GM12892 (cell line): ENCODE measurements around the gene PTPRZ1.

Experiments
- POLR2A ChIP-seq: IDR thresholded peaks from 2 replicates; pipeline ENCODE4 v1.6.1; 2011; ENCODE audit warnings: low read depth, low read length, control low read depth
- POLR2AphosphoS5 ChIP-seq: IDR thresholded peaks from 2 replicates; pipeline ENCODE4 v1.6.1; 2011; ENCODE audit warnings: low read depth, low read length, control low read depth

DNA sequence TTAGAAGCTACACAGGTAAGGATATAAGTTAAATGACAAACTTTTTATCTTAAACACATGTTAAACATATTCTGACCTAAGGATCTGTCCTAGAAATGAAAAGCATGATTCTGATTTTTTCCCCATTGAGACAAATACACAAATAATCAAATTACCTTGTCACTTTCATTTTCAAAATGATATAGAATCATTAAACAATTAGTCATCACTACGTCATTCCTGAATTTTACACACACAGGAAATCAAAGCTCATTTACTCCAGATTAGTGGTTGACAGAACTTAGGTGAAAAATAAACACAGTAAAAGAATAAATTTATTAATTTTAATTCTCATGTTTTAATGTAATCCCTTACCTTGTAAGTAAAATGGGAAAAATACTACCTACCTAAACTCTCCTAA lies 182.1 kb downstream of the PTPRZ1 start:
- no peak for TF ChIP-seq POLR2A
- no peak for TF ChIP-seq POLR2AphosphoS5
